Adrenal gland (tissue), 5 donors: ENCODE data around the gene CHID1.

Source experiments
- POLR2A ChIP-seq, 2 donors: fragments of 450-650 bp; IDR thresholded peaks; one replicate each; pipeline ENCODE4 v1.6.1; 2017; ENCODE audit warnings: antibody characterized with exemption in 2 of 2, mild to moderate bottlenecking in 2 of 2, moderate library complexity in 1 of 2
- TF ChIP-seq, protein P1 (sequence below), 6 experiments: fragments of 450-650 bp in 4 of 6; fragments of 200-600 bp in 2 of 6; sonication (generic) in 1 of 6; IDR thresholded peaks; 1 replicate in 5 of 6; 2 replicates in 1 of 6; pipeline versions ENCODE4 v1.5.1 to v1.8.0; 2016 to 2021; ENCODE audit warnings: antibody characterized with exemption in 6 of 6, mild to moderate bottlenecking in 2 of 6, moderate library complexity in 1 of 6
- donor health status: DM: no; HTN: no; CAD: no.

DNA sequence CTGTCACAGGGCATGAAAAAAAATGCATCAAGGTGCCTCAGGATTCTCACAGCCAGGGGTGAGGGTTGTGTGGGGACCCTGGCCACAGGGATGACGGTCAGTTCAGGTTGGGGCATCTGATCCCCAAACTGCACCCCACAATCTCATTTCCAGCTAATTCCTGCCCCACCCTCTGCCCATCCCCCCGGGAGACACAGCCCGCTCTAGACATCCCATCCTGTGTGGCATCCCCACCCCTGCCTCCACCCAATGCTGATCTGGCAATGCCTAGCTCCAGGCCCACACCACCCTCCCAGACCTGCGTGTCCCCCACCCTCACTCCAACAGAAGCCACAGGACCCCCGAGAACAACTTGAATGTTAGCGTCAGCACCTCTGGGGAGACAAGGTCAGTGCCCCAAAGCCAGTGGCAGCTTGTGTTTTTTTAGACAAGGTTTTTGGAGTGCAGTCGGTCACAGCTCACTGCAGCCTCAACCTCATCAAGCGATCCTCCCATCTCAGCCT lies 42.7 kb downstream of the CHID1 start:
- TF ChIP-seq, protein P1, sequence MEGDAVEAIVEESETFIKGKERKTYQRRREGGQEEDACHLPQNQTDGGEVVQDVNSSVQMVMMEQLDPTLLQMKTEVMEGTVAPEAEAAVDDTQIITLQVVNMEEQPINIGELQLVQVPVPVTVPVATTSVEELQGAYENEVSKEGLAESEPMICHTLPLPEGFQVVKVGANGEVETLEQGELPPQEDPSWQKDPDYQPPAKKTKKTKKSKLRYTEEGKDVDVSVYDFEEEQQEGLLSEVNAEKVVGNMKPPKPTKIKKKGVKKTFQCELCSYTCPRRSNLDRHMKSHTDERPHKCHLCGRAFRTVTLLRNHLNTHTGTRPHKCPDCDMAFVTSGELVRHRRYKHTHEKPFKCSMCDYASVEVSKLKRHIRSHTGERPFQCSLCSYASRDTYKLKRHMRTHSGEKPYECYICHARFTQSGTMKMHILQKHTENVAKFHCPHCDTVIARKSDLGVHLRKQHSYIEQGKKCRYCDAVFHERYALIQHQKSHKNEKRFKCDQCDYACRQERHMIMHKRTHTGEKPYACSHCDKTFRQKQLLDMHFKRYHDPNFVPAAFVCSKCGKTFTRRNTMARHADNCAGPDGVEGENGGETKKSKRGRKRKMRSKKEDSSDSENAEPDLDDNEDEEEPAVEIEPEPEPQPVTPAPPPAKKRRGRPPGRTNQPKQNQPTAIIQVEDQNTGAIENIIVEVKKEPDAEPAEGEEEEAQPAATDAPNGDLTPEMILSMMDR (IDR thresholded peaks at IDR 0.05), result no peak
- no peak for TF ChIP-seq POLR2A (IDR thresholded peaks at IDR 0.05)
